ENCODE results near the gene PDE4D.
"Not testable (repeated sequence)": the region's sequence is repeated elsewhere in the genome, so short reads cannot be mapped to it uniquely, and the experiment has no call there.

The PDE4D gene

GRCh38 chr5:59575648-59576445, 317.7 kb downstream of the PDE4D start:
- no peak for DNase-seq

DNA sequence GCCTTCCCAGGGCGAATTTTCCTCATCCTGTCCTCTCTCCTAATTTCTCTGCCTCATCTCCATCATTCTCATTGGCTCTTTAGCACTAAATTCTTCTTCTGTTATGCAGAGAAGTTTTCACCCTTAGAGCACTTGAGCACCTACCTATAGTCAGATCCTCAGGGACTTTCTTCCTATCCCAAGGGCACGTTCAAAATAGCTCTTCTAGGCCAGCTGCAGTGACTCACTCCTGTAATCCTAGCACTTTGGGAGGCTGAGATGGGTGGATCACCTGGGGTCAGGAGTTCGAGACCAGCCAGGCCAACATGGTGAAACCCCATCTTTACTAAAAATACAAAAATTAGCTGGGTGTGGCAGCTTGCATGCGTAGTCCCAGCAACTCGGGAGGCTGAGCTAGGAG, 320.0 kb downstream of the PDE4D start:
- not testable (repeated sequence) for DNase-seq

- no peak for DNase-seq
These were observed 322.5 kb downstream of the PDE4D start for GRCh38 chr5:59571067-59571466.

GRCh38 chr5:59569608-59570334, 323.8 kb downstream of the PDE4D start:
- no peak for DNase-seq

DNA sequence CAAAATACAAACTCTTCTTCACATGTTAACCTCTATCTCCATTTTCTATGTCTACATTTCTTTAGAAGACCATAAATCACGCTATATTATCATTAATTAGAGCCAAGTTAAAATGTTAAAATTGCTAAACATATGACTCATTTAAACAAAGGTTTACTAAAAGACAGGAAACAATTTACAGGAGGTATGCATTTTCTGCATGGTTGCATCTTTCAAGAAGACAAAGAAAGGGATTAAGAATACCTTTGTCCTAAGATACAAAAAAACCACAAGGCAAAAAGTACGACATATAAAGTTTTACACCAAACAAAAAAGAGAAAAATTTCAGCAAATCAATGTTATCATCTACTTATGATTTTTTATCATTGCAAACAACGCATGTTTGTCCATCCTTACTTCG, 324.4 kb downstream of the PDE4D start:
- no peak for DNase-seq

DNA sequence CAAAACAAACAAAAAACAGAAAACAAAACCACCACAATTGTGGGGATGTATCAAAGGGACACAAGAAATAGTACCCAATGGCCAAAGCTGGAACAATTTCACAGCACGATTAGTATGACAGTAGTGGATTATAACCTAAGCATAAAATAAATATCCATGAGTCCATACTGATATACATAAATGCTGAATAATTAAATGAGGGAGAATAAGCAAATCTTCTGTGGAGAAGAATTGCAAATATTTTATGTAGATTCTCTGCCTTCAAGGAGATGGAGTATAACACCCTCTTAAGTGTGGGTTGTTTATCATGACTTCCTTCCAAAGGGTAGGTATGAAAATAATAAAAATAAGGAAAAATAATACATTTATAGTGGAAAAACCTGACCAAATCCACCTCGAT, 325.4 kb downstream of the PDE4D start:
- no peak for DNase-seq

DNA sequence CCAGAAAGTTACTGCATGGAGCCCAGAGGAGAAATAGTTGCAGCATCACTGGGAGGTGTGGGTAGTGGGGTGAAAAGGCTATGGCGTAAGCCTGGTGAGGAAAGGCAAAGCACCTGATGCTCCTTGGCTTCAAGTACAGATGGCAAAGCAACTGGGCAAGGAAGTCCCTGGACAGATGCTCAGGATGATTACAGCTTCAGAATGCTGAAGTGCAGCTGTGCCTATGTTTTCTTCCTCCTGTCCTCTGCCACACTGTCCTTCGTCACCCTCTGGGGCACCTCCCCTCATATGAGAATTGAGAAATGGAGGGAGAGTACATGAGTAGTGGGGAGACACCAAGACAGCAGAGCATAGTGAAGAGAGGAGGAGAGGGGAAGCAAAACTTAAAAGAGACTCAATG, 328.0 kb downstream of the PDE4D start:
- no peak for DNase-seq

- DNase-seq, result no peak
These were observed 328.6 kb downstream of the PDE4D start for GRCh38 chr5:59564895-59565294.

DNA sequence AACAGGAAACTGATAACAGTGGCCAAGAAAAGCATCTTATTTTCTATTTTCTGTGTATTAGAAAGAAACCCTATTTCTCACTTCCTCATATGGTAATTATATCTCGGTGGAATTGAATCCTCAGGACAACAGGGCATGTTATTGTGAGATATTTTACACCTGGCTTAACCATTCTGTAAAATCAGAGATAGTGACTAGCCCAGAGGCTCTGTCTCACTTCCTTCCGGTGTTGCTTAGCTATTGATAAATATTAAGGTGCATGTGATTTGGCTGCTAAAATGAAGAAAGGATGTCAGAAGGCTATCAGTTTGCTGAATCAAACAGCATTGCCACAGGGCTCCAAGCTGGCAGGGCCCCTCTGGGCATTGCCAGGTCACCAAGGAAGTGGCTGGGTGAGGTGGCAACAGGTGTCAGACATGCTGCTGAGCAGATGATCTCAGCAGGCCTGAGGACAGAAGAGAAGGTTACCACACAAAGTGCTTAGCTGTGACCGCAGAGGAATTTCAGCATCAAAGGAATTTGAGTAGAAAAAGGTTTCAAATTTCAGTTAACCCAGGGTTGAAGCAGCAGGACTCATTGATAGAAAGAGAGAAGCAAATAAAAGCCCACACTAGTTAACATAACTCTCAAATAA, 330.7 kb downstream of the PDE4D start:
- no peak for DNase-seq

- DNase-seq, result no peak
These were observed 333.0 kb downstream of the PDE4D start for GRCh38 chr5:59560553-59560952.

DNA sequence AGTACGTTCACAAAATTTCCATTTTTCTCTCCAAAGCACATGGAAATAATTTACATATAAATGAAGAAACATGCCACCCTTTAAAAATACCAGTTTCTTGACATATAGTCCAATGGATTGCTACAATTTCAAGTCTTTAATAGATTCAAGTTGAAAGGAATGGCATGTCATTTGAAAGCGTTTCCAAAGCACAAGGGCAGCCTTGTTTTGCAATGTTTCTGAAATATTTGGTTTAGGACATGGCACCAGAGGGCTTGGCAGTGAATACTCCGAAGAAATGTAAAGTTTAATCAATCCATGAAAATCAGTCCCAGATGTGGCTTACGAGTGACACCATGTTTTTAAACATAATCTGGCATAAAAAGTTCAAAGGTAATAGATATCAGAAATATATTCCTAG, 333.7 kb downstream of the PDE4D start:
- DNase-seq, result no peak

GRCh38 chr5:59559323-59559722, 334.2 kb downstream of the PDE4D start:
- DNase-seq, result no peak

DNA sequence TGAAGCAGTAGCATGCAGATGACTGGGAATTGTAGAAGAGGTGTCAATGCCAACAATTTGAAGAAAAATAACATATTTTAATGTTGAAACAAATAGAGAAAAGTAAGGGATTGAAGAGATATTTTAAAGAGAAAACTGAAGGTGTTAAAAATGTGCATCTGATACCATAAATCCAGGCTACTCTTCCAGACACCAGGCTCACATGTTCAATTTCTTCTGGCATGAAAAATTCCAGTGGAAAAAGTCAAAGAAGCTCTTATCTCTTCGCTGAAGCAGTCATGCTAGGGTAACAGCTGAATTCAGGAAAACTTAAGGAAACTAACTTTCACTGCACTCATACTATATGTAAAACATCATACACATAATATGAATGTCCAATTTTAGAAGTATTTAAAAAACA, 335.0 kb downstream of the PDE4D start:
- no peak for DNase-seq

DNA sequence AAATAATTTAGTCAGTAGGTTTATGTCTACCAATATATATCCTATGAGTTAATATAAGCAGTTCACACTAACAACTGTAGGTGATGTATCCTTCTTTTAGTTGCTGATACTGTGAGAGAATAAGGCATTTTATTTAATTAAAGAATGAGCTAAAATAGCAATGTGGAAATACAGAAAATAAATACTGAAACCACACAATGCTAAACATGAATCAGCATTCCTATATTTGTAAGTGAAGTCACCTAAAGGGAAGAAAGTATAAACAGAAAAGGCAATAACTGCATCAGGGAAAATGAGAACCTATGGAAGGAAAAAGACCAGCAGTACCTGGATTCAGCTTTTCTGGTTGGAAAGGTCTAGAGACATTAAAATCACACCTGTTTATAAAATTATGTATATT, 336.0 kb downstream of the PDE4D start:
- no peak for DNase-seq

DNA sequence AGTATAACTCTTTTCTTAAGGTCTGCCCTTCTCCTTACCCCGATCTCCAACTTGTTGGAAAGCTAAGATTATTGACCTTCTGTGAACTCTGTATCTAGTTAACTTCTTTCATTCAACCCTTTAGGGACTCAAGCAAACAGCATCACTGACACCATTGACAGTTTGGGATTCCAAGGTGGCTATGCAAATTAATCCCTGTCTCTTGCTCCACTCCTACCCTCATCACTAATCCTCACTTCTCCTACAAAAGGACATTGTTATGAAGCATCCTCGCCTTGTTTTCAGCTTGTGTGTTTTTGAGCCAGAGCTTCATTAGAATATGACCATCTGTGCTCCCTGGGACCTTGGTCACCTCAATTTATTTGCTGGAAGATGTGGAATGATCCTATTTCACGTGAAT, 337.9 kb downstream of the PDE4D start:
- no peak for DNase-seq

DNA sequence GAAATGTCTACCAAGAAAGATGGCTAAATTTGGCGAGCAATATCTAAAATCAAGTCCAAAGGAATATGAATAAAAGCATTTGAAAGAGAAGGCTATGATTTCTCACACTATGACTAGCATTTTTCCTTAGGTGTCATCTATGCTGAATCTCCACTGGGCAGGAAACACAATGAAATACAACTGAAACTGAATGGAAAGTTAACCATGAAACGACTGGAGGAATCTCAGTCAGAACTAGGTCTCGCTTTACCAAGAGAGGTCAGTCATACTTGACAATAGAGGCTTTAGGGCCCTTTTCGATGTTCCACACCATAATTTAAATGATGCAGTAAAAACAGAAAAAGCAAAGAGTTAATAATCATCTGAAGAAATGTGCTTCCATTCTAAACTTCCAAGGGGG, 339.0 kb downstream of the PDE4D start:
- DNase-seq, result no peak

DNA sequence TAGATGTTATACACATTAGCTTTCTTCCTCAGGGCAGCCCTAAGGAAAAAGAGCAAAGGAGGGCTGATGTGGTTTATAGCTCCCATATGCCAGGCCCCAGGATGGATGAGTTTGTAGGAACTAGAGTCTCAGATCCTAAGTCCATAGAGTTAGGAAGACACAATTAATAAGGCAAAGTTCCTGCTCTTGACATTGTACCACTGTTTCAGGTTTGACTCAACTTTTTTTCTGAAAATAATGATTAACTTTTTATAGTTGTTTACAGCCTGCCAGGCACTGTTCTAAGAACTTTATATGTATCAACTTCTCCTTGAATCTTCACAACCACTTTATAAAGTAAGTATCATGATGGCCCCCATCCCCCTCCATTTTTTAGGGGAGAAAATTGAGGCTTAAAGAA, 339.5 kb downstream of the PDE4D start:
- no peak for DNase-seq

- DNase-seq, result no peak
These were observed 344.6 kb downstream of the PDE4D start for GRCh38 chr5:59548807-59549357.

- no peak for DNase-seq
These were observed 345.8 kb downstream of the PDE4D start for GRCh38 chr5:59547731-59548130.

GRCh38 chr5:59544573-59544972, 349.0 kb downstream of the PDE4D start:
- no peak for DNase-seq

- DNase-seq, result no peak
These were observed 349.6 kb downstream of the PDE4D start for GRCh38 chr5:59543821-59544442.

DNA sequence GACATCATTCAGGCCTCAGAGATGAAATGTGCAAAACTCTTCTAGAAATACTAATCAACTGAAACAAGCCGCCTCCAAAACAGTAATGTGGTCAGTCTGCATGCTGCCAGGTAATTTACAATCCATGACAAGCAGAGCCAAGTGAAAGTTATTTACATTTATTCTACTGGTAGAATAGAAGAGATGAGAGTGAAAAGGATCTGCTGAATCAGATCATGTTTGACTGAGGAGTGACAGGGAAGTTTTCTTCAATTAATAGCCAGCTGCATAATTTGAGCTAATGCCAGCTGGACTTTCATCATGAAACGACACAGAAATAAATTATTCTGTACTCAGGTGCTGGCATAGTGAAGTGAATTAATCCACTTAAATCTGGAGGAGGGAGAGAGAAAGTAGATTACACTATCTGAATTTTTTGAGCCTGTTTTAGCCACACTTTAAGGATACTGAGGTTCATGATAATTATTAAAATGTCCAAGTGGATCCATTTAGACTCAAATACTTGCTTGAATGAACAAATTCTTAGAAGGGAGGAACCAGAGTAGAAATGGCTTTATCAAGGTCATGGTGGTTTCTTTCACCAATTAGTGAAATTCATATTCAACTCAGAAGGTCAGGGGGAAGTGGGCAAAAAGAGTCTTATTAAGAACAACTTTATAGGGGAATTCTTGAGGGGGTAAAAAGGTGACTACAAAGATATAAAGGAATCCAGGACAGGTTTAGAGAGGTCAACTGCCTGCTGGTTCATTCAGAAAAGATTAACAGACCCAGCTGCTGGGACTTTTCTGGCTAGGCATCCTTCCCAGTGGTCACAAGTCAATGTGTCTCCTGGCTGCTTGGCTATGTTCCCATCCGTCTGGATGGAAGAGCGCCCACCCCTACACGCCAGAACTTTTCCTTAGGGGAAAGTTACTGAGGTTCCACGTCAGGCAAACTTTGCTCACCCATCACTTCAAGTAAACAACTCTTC, 350.4 kb downstream of the PDE4D start:
- DNase-seq, result no peak
